Left ventricle myocardium superior (tissue), 1 donor: ENCODE measurements around the gene RSRP1. TPM values are rescaled to one million over a fixed set of nuclear protein-coding genes. Genes with fewer than 3 reads are reported as not detected.
"Not testable (repeated sequence)": the region's sequence is repeated elsewhere in the genome, so short reads cannot be mapped to it uniquely, and the experiment has no call there.

Experiments used
- ATAC-seq: fragments of 200-7000 bp; cut with Tn5 transposase; one replicate; pipeline ENCODE4 v1.9.1; 2020; ENCODE audit warnings: mild to moderate bottlenecking, moderate library complexity
- DNase-seq: peaks from one replicate; pipeline ENCODE4 v3.0.0-alpha.2; 2020
- intact Hi-C: fragments of 100-400 bp; cut with micrococcal nuclease; formaldehyde crosslinking; loops from one replicate; pipeline ENCODE4 v1.11.0; 2022
- total RNA-seq: library from RNA; stranded (reverse); fragmentation: NEBNext Ultra II Directional; extraction: Animal tissue kit (Norgen Biotek cat#: 25700); gene quantifications from one replicate; pipeline ENCODE4 v1.2.1, GENCODE V29; 2021
- donor health status: DM: no; HTN: yes; CAD: no; lungs with severe emphysema.

RSRP1 gene
- total RNA-seq, 1 donor from 2014 or later, result 45.0 TPM

DNA sequence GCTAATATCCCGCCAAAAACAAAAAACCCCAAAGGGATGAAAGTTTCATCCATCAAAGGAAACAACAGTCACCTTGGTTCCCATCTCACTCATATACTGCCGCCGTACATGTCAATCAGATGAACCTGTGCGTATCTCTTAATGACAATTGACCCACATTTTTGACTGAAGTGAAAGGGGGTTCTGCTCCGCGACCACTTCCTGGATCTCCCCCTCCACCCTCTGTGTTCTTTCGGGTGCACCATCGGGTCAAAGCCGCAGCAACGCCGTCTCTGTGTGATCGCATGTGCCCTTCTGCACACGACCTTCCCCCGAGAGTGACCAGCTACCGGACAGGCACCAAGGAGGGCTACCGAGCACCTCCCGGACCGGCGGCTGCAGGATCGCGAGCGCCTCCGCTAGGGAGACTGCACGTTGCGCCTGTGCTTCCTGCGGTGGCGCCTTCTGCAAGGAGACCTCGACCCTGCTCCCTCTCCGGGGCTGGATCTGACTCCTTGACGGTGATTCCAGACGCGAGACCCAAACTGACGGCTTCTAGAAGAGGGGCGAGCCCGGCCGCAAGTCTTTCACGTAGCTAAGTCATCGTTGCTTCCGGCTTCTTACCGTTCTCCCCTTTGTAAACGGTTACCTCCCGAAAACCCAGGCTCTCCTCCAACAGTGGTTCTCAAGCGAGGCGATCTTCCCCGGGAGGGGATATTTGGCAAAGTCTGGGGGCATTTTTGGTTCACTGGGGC, 19.5 kb upstream of the RSRP1 start:
- DNase-seq, result peak; percentile 47
- ATAC-seq, result peak; percentile 80
- intact Hi-C loops, result not testable (repeated sequence)

DNA sequence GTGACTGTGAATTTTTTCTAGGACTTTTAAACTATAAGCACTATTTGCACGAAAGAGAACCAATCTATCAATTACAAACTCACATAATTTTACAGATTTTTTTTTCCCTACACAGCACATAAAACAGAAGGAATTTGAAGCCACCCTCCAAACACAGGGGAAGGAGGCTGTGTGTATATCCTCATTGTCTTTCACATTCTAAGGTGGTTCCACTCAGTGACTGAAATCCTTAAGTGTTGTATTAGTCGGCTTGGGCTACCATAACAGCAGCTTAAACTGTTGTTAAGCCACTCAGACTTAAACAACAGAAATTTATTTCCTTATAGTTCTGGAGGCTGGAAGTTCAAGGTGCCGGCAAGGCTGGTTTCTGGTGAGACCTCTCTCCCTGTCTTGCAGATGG, 13.1 kb upstream of the RSRP1 start:
- DNase-seq, intact Hi-C loops, ATAC-seq: not testable (repeated sequence)

DNA sequence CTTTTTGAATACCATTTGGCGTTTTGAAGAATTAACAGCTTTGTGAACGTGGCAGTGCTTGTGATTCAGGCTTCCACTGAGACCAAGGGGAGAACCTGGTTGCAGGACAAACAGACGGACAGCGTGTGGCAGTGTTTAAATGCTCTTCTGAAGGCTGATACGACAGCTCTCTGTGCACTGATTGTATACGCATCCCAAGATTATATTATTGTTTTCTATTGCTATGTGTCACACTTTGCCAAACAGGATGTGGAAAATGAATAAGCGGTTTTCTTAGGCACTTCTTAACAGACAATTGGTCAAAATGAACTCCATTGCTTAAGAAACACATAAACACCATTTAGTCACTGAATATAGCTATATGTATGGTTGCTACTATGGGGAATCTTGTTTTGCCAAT, 12.6 kb upstream of the RSRP1 start:
- intact Hi-C loops, DNase-seq: not testable (repeated sequence)
- ATAC-seq, result peak; percentile 31

DNA sequence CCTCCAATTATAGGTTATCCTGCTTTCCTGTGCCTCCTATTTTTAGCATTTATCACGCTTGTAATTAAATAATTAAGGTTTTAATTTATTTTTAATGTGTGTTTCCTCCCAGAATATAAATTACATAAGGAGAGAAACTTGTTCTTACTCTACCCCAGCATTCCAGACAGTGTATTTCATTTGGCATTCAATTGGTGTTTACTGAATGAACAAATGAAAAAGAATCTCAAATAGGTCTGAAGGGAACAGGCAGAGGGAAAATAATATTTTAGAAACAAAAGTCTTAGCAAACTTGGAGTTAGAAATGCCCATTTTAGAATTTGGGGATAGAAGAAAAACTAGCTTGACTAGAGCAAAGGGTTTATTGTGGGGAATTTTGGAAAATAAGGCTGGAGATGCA, 9.9 kb upstream of the RSRP1 start:
- ATAC-seq (no peak), DNase-seq (no peak)
- intact Hi-C loops, result no loop called here

DNA sequence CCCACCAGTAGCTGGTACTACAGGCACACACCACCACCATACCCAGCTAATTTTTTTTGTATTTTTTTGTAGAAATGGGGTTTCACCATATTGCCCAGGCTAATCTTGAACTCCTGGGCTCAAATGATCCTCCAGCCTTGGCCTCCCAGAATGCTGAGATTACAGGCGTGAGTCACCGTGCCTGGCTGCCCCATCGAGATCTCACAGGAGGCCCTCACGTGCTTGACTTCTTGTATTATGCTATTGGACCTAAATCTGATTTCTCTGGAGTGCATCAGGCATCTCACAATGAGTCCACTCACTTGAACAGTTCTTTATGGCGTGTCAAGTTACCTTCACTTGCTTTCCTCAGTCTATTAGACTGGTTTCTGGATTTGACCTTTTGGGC, 9.3 kb upstream of the RSRP1 start:
- intact Hi-C loops, result no loop called here

DNA sequence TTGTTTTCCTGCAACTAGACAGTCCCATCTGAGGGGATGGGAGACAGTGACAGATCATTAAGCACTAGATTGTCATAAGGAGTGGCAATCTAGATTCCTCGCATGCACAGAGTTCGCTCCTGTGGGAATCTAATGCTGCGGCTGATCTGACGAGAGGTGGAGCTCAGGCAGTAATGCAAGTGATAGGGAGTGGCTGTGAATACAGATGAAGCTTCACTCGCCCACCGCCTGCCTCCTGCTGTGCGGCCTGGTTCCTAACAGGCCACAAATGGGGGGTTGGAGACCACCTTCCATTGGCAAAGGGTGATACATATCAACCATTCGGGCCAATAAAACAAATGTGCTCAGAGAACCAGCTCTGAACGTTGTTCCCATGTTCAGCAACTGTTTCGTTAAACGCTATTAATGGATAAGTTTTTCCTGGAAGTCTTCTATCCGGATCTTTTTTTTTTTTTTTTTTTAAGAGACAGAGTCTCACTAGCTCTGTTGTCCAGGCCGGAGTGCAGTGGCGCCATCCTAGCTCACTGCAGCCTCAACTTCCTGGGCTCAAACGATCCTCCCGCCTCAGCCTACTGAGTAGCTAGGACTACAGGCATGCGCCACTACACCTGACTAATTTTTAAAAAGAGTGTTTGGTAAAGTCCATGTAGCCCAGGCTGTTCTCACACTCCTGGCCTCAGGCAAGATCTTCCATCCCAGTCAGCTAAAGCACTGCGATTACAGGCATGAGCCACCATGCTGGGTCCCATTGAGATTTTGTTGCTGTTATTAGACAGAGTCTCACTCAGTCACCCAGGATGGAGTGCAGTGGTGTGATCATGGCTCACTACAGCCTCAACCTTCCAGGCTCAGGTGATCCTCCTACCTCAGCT, 8.7 kb upstream of the RSRP1 start:
- no peak for DNase-seq
- ATAC-seq, result no peak
- intact Hi-C loops, result no loop called here

More for the DNA sequence above, 9.3 kb upstream of the RSRP1 start:
- ATAC-seq (no peak), DNase-seq (no peak)

DNA sequence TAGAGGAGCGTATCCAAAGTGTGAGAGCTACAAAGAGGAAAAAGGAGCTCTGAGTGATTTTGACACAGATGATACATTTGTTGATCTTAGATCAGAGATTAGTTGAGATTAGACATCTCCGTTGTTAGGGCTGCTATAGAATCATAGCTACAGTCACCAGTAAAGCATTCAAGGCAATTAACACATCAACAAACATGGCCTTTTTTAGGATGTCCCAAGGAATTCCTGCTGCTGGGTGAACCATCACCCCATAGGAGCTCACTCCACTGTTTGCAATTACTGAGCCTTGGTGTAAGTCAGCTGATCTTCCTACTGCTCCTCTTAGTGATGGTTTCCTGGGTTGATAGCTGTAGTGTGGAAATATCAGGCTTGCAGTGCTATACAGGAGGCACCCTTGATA, 6.7 kb upstream of the RSRP1 start:
- ATAC-seq (no peak), DNase-seq (no peak)
- intact Hi-C loops, result no loop called here

DNA sequence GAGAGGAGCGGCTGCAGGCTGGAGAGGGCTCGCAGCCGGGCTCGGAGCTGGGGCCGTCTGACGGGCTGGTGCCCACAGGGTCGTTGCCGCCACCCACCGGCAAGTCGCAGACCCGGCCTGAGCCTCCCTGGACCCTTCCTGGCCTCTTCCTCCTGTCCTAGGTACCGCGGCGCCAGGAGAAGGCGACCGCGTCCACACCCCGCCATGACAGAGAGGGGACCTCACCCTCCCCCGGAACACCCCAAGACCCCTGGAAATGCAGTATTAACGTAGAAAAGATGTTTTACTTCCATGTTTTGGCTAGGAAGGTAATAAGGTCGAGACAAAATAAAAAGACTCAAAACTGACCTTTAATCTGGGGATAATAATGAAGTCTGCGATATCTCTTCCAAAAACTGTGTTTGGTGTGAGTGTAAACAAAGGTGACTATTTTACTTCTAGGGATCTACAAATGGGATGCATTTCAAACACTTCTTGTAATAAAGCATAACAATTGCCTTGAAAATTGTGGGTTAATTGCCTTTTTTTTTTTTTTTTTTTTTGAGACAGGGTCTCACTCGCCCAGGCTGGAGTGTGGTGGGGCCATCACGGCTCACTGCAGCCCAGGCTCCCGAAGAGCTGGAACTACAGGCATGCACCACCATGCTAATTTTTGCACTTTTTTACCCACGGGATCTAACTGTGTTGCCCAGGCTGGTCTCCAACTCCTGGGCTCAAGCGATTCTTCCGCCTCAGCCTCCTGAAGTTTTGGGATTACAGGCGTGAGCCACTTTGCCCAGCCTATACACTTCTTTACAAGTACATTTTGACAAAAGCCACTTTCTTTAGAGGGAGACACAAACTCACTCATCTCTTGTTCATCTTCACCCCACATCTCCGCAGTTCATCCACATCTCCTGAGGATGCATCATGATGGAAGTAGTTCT, 838 bp upstream of the RSRP1 start:
- intact Hi-C loops, result no loop called here
- ATAC-seq (no peak), DNase-seq (no peak)

DNA sequence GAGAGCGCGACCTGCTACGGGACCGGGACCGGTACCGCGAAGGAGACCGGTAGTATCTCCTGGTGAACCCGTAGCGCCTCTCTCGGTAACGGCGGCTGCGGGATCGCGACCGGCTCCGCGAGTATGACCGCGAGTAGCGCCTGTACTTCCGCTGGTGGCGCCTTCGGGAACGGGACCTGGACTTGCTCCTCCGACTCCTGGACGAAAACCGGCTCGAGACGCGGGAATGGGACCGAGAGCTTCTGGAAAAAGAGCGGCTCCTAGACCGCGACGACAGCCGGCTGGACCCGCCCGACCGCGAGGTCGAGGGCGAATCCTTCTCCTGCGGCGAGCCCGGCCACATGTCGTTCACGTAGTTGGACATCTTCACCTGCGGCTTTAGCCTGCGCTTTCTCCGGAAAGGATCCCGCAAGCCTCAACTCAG, 642 bp downstream of the RSRP1 start:
- peak; percentile 49 for DNase-seq
- intact Hi-C loops, result no loop called here
- ATAC-seq, result no peak

DNA sequence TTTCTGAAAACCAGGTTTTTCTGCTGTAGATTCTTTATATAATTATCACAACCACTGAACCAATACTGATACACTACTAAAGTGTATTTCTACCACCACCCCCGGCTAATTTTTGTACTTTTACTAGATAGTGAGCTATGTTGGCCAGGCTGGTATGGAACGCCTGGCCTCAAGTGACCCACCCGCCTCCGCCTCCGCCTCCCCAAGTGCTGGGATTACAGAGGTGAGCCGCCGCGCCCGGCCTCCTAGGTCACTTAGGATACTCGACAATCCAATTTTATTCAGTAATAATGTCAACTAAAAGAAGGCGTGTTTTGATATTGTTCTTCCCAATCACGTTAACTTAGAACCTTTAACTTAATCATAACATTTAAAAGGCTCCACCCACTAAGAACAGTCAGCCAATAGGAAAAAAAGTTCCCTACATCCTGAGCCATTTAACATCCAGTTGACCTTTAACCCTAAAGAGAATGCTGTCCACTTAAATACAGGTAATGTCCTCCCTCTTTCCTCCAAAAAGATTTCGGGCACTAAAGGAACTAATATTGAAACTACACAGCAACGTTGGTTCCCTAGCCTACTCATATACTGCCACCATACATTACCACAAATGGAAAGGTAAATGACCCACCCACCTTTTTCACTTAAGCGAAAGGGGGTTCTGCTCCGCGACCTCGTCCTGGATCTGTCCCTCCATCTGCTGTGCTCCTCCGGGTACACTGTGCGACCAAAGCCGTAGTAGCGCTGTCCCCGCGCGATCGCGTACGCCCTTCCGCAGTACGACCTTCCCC, 1.2 kb downstream of the RSRP1 start:
- ATAC-seq, result peak; percentile 1
- intact Hi-C loops, result no loop called here
- peak; percentile 56 for DNase-seq

DNA sequence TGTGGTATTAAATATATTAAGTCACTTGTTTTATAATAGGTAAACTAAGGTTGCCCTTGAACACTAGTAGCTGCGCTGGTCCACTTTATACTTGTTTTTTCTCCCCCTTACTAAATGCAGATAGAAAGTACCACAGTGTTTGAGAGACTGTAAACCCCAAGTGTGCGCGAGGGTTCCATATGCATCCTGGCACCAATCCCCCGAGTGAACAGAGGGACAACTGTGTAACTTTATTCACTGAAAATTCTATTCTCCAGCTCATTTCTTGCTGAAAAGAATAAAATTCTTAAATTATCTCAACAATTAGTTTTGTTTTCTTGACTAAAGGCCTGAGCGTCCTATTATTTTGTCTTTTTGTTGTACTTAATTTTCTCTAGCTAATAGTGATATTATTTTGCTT, 1.9 kb downstream of the RSRP1 start:
- ATAC-seq, result no peak
- intact Hi-C loops, result no loop called here
- DNase-seq, result no peak

DNA sequence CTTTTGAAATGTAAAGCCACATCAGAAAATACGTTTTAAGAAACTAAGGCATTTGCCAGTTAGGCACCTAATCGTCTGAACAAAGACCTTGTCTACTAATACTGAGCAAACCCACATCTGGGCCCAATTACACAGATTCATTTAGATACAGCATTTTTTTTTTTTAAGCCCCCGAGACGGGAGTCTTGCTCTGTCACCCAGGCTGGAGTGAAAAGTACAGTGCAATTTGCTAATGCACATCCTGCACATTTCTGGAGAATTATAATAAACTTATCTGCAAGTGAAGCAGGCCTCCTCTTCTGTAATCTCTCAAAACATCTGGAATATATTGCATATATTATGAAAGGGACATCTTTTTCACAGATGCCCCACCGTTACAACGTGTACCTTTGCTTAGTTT, 3.3 kb downstream of the RSRP1 start:
- intact Hi-C loops, result no loop called here
- DNase-seq, result no peak
- ATAC-seq, result no peak

DNA sequence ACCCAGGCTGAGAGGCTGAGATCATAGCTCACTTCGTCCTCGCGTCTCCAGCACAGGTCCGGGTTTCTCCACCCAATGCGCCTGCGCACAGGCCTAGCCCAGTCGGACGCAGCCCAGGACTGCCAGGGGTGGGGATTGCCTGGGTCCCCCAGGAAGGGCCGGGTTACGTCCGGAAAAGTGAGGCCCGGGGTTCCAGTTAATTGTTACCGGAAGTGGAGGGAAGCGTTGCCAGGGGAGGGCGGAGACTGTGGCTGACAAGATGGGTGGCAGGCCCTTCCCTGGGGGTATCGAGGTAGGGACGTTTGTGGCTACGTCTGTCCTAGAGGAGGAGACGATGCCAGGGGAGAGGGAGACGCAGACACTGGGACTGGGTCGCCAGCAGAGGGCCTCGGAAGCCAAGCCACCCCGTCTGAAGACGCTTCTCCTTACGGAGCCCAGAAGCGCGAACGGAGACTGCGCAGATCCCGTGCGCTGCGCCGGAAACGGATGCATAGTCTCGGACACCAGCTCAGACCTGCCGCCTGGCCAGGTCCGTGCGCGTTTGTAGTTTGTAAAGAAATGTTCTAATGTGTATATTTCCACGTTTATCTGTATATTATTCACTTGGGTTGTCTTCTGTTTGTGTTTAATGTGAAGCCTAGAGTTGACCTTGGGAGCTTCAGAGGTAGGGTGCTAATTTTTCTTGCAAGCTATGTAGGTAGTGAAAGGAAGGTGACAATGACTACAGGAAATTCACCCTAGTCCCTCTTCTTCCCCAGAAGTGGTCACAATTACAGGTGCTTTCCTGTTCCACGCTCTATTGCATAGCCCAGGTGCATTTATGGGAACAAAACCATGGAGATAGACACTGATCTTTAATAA, 7.3 kb downstream of the RSRP1 start:
- ATAC-seq, result peak; percentile 91
- DNase-seq, result peak; percentile 93
- intact Hi-C loops, result no loop called here

DNA sequence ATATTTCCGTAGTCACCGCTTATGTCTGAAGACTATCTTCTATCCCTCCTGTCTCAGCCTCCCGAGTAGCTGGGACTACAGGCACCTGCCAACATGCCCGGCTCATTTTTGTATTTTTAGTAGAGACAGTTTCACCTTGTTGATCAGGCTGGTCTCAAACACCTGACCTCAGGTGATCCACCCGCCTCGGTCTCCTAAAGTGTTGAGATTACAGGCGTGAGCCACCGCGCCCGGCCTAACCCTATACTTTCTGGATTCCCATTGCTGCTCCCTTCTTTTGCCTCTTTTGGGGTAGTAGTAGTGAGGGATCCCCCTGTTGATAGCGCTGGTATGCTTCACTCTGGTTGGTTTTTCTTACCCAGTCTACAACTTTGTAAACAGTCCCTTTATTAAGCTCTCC, 9.2 kb downstream of the RSRP1 start:
- intact Hi-C loops, result no loop called here
- no peak for DNase-seq
- no peak for ATAC-seq

DNA sequence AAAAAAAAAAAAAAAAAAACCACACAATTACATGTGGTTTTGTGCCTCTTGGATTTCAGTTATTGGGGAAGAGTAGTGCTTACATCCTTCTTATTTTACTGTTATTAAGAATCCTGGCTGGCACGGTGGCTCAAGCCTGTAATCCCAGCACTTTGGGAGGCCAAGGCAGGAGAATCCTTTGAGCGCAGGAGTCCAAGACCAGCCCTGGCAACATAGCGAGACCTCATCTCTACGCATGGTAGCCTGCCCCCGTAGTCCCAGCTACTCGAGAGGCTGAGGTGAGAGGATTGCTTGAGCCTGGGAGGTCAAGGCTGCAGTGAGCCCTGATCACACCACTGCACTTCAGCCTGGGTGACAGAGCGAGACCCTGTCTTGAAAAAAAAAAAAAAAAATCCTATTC, 11.0 kb downstream of the RSRP1 start:
- intact Hi-C loops, DNase-seq, ATAC-seq: not testable (repeated sequence)

DNA sequence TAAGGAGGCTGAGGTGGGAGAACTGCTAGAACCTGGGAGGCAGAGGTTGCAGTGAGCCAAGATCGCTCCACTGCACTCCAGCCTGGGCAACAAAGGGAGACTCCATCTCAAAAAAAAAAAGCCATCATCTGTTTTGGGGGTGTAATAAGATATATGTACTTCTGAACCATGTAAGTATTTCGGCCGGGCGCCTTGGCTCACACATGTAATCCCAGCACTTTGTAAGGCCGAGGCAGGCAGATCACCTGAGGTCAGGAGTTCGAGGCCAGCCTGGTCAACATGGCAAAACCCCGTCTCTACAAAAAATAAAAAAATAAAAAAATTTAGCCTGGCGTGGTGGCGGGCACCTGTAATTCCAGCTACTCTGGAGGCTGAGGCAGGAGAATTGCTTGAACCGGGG, 11.8 kb downstream of the RSRP1 start:
- ATAC-seq, intact Hi-C loops, DNase-seq: not testable (repeated sequence)

DNA sequence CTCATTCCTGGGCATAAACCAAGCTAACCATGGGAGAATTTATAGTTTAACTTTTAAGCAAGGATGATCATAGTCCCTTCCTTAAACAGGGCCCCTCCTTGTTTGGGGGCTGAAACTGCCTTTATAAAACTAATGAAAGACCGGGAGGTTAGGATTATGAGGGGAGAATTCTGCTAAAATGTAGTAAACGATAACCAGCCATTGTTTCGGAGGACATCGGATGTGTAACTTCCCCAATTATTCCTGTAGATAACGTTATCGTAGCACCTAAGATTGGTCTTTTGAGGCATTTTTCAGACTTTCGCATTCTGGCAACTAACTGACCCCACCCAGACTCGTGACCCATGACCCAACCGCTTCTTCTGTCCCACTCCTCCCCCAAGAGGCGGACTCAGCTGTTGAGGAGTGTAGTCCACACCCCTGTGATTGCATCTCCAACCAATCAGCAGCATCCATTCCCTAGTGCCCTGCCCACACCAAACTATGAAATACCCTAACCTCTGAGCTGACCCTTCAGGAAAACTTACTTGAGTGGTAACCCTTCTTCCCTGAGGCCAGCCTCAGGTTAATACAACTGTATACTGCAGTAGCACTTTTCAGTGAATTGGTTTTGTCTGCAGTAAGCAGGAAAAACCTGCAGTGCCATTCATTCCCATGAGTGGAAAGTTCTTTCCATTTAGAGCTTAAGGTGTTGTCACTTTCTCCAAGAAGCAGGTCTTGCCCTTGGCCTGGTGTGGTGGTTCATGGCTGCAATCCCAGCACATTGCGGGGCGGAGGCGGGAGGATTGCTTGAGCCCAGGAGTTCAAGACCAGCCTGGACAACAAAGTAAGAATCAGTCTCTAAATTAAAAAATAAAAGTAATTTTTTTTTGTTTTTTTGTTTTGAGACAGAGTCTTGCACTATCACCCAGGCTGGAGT, 14.1 kb downstream of the RSRP1 start:
- ATAC-seq, result peak; percentile 89
- peak; percentile 74 for DNase-seq
- intact Hi-C loops, result no loop called here
